8988T (cell line): ENCODE measurements around the gene E2F3.

Source experiments
- DNase-seq: peaks from one replicate; pipeline ENCODE4 v3.0.0; 2011

The E2F3 gene

GRCh38 chr6:20402342-20403069 lies 827 bp downstream of the E2F3 start:
- peak; percentile 38 for DNase-seq

GRCh38 chr6:20403070-20403765 lies 1.5 kb downstream of the E2F3 start:
- DNase-seq = peak; percentile 88

- DNase-seq = peak; percentile 40
Measured at GRCh38 chr6:20403766-20404640, 2.3 kb downstream of the E2F3 start.

GRCh38 chr6:20404641-20405032 lies 3.0 kb downstream of the E2F3 start:
- peak; percentile 63 for DNase-seq

- no peak for DNase-seq
Measured at GRCh38 chr6:20408851-20409250, 7.2 kb downstream of the E2F3 start.

- DNase-seq = no peak
Measured at GRCh38 chr6:20409427-20409971, 7.8 kb downstream of the E2F3 start.

GRCh38 chr6:20411544-20411943 lies 9.9 kb downstream of the E2F3 start:
- no peak for DNase-seq

- DNase-seq = no peak
Measured at GRCh38 chr6:20411953-20412681, 10.4 kb downstream of the E2F3 start.

- DNase-seq = no peak
Measured at GRCh38 chr6:20412682-20413073, 11.0 kb downstream of the E2F3 start.

GRCh38 chr6:20413826-20414225 lies 12.1 kb downstream of the E2F3 start:
- no peak for DNase-seq

- no peak for DNase-seq
Measured at GRCh38 chr6:20414711-20415110, 13.0 kb downstream of the E2F3 start.

GRCh38 chr6:20415304-20415703 lies 13.6 kb downstream of the E2F3 start:
- DNase-seq = no peak

- no peak for DNase-seq
Measured at GRCh38 chr6:20415712-20416454, 14.2 kb downstream of the E2F3 start.

GRCh38 chr6:20416567-20417345 lies 15.1 kb downstream of the E2F3 start:
- no peak for DNase-seq

GRCh38 chr6:20417819-20418218 lies 16.1 kb downstream of the E2F3 start:
- DNase-seq = no peak

- DNase-seq = no peak
Measured at GRCh38 chr6:20426177-20427082, 24.8 kb downstream of the E2F3 start.

- no peak for DNase-seq
Measured at GRCh38 chr6:20427856-20428255, 26.2 kb downstream of the E2F3 start.

GRCh38 chr6:20432692-20433091 lies 31.0 kb downstream of the E2F3 start:
- no peak for DNase-seq

- DNase-seq = no peak
Measured at GRCh38 chr6:20433321-20433720, 31.6 kb downstream of the E2F3 start.

GRCh38 chr6:20433929-20434328 lies 32.2 kb downstream of the E2F3 start:
- DNase-seq = no peak
